Activated effector memory CD4-positive, alpha-beta T cell treated with anti-CD3 and anti-CD28 coated beads, Interleukin-2, amount 50 U/mL, for 16 hours (primary cell): Measurements from ENCODE around the gene NSD2.
"Not testable (repeated sequence)": the region's sequence is repeated elsewhere in the genome, so short reads cannot be mapped to it uniquely, and the experiment has no call there.

Source experiments
- DNase-seq: peaks from one replicate; pipeline ENCODE4 v3.0.0-alpha.2; 2020

NSD2 gene

DNA sequence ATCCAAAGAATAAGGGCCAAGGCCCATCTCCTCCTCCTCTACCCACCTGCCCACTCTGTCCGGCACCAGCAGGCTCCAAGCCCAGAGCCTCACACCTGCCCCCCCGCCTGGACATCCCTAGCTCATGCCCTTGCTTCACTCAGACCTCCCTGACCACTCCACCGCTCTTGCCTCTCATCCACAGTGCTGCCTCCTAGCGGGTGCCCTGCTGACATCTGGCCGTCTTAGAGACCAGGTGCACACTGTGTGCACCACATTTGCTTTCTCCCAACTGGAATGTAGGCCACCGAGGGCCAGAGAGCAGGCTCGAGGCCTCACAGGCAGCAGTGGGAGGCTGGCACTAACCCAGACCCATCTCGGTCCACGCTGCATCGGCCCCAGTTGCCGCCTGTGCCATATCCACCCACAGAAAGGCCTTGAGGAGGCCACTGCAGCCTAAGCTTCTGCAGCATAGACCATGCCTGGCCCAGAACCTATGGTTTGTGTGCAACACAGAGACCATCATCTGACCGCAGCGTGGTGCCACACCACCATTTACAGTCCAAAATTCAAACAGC lies 28.8 kb upstream of the NSD2 start:
- no peak for DNase-seq

GRCh38 chr4:1842993-1843448 lies 28.2 kb upstream of the NSD2 start:
- DNase-seq: no peak

- no peak for DNase-seq
Measured at GRCh38 chr4:1843852-1844251, 27.3 kb upstream of the NSD2 start.

GRCh38 chr4:1844618-1845017 lies 26.6 kb upstream of the NSD2 start:
- not testable (repeated sequence) for DNase-seq

DNA sequence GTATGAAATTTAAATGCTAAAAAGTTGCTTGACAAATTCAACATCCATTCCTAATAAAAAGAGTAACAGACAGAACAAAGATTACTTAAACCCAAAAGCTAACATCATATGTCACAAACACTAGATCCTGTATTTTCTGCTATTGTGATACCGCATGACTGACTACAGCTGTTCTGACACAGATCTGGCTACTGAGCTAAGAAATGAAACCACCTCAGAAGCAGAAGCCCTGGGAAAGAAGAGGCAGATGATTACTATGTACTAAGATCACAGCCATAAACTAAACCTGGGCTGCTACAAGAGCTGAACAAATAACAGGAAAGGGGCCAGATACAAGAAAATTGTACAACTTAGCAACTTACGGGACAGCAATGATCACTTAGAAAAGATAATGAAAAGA lies 24.6 kb upstream of the NSD2 start:
- DNase-seq: no peak

GRCh38 chr4:1850276-1850675 lies 20.9 kb upstream of the NSD2 start:
- no peak for DNase-seq

DNA sequence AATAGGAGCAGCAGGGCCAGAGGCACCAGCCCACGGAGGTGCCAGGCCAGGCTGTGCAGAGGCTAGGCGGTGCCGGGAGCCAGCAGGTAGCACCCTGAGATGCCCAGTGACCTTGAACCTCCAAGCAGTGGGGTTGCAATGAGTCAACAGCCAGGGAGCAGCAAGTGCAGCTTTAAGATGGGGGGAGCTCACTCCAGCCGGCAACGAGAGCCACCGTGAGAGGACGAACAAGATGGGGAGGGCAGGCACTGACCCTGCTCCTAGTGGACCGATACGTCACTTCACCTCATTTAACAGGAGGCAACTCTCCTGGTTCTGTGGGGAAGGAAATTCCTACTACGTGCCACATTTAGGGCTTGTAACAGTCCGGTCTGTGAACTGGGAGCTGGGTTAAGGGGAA lies 20.0 kb upstream of the NSD2 start:
- DNase-seq: no peak

- DNase-seq: no peak
Measured at GRCh38 chr4:1851575-1852410, 19.4 kb upstream of the NSD2 start.

- no peak for DNase-seq
Measured at GRCh38 chr4:1852904-1853623, 18.1 kb upstream of the NSD2 start.

- DNase-seq: no peak
Measured at GRCh38 chr4:1854752-1855151, 16.4 kb upstream of the NSD2 start.

GRCh38 chr4:1855333-1856070 lies 15.7 kb upstream of the NSD2 start:
- DNase-seq: no peak

- peak; percentile 98 for DNase-seq
Measured at GRCh38 chr4:1856071-1856942, 14.9 kb upstream of the NSD2 start, which contains the start of gene LETM1. Gene LETM1 (minus strand): TSS chr4:1856156. CDS start chr4:1855950, 206 bp downstream.

- DNase-seq: no peak
Measured at GRCh38 chr4:1856943-1857699, 14.1 kb upstream of the NSD2 start.

DNA sequence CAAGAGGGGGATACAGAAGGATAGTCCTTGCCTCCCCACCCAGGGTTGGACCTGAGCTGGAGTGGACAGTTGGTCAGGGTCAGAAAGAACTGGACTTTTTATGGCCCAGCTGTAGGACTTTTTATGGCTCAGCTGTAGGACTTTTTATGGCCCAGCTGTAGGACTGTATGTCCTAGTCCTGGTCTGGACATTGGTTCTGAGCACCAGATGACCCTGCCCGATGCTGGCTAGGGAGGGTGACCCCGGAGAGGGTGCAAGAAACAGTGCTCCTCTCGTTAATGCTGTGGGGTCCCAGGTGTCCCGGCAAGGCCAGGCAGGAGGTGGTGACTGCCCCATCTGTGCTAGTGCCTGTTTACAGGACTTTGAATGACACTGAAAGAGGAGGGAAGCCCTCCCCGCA lies 13.3 kb upstream of the NSD2 start:
- no peak for DNase-seq

DNA sequence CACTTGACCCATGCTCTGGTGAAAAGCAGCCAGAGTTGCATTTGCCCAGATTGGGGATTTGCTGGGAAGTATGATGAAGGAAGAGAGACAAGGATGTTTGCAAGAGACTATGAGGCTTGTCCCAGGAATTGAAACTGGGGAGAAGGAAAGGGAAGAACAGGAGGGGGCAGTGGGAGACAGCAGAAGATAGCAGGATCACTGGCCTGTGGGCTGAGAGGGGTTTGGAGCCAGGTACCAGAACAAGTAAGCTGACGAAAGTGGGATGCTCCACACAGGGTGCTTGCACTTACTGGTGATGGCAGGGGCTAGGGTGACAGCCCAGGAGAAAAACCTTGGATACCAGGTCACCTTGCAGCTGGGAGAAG lies 11.8 kb upstream of the NSD2 start:
- no peak for DNase-seq

DNA sequence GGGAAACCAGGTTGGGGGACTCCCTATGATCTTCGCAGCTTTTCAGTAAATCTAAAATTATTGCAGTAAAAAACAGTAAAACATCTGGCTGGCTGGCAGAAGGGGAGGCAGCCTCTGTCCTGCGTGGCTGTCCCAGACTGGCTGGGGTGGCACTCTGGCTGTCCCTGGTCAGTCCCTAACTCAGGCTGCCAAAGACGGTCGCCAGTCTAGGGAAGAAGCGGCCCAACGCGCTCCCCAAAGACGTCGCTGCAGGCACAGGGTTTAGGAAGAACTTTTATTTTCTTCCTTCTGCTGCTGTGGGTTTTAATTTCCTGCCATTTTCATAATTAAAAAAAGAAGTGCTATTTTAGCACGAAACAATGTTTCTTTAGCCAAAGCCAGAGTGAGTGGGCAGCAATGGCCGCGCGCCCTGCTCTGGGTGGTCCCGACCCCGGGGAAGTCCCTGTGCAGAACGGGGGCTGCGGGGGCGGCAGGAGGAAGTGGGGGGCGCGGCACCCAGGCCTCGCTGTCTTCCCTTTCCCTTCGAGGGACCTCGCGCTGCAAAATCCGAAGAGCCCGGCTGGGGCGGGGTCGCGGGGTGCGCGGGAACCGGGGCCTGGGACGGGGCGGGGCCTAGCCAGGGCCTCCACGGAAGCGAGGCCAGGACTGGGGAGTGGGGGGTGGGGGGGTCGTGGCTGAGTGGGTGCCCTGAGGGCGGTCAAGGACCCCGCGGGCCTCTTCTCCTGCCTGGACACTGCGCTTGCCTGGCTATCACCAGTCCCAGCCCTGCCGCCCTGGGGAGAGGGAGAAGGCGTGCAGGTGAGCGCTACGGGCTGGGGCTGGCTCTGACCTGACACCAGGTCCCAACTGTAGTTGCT lies 8.9 kb upstream of the NSD2 start:
- DNase-seq: peak; percentile 68

- DNase-seq: no peak
Measured at GRCh38 chr4:1862961-1863296, 8.3 kb upstream of the NSD2 start.

GRCh38 chr4:1863297-1864033 lies 7.7 kb upstream of the NSD2 start:
- no peak for DNase-seq

GRCh38 chr4:1864076-1865008 lies 6.9 kb upstream of the NSD2 start:
- DNase-seq: no peak
